Common myeloid progenitor, CD34-positive (primary cell): Measurements from ENCODE around the gene TLL1.

ENCODE experiments used
- CTCF ChIA-PET: fragments of 350-600 bp; sonication (Branson Sonifier 250); formaldehyde crosslinking; loops from one replicate; lab custom pipeline; 2021; ENCODE audit warnings: antibody characterized with exemption; lab: Charles Lee
- POLR2A ChIA-PET: fragments of 350-600 bp; sonication (Branson Sonifier 250); formaldehyde crosslinking; loops from one replicate; lab custom pipeline; 2021; ENCODE audit warnings: antibody characterized with exemption; lab: Charles Lee
- DNase-seq, 3 donors: peaks; one replicate each; pipeline versions ENCODE4 v3.0.0 to v3.0.0-alpha.2; 2013
- H3K27ac ChIP-seq, 2 experiments: 1 replicate in 1 of 2; 2 replicates in 1 of 2; pipeline ENCODE4 v1.7.0; 2013; ENCODE audit warnings: inconsistent platforms in 2 of 2, low read length in 2 of 2, mild to moderate bottlenecking in 2 of 2, low read depth in 1 of 2, moderate library complexity in 1 of 2; ENCODE audit not compliant: severe bottlenecking in 2 of 2, insufficient read depth in 1 of 2, poor library complexity in 1 of 2
- H3K27me3 ChIP-seq, 5 experiments: replicated peaks in 2 of 5; 1 replicate in 3 of 5; 2 replicates in 2 of 5; pipeline versions ENCODE4 v1.6.1 to v1.7.0; 2013; ENCODE audit warnings: low read length in 4 of 5, mild to moderate bottlenecking in 2 of 5, moderate library complexity in 2 of 5, inconsistent platforms in 1 of 5; ENCODE audit not compliant: insufficient read depth in 5 of 5, control insufficient read depth in 4 of 5
- H3K36me3 ChIP-seq, 4 experiments: 1 replicate in 2 of 4; 2 replicates in 2 of 4; pipeline versions ENCODE4 v1.6.1 to v1.7.0; 2013; ENCODE audit warnings: low read length in 3 of 4, control low read depth in 1 of 4, mild to moderate bottlenecking in 1 of 4; ENCODE audit not compliant: control insufficient read depth in 4 of 4, insufficient read depth in 4 of 4
- H3K4me1 ChIP-seq, 4 experiments: 1 replicate in 3 of 4; 2 replicates in 1 of 4; pipeline versions ENCODE4 v1.6.1 to v1.7.1; 2013; ENCODE audit warnings: low read length in 3 of 4, mild to moderate bottlenecking in 3 of 4, control low read depth in 1 of 4, inconsistent platforms in 1 of 4, moderate library complexity in 1 of 4; ENCODE audit not compliant: control insufficient read depth in 4 of 4, insufficient read depth in 4 of 4; ENCODE audit errors: control extremely low read depth in 1 of 4
- H3K4me3 ChIP-seq, 7 experiments: 1 replicate in 4 of 7; 2 replicates in 3 of 7; pipeline versions ENCODE4 v1.5.1 to v1.7.0; 2013; ENCODE audit warnings: mild to moderate bottlenecking in 7 of 7, low read length in 6 of 7, moderate library complexity in 6 of 7, inconsistent platforms in 2 of 7, low read depth in 2 of 7, control low read depth in 1 of 7; ENCODE audit not compliant: insufficient read depth in 4 of 7, control insufficient read depth in 1 of 7; ENCODE audit errors: extremely low read depth in 1 of 7
- H3K9me3 ChIP-seq, 5 experiments: 1 replicate in 4 of 5; 2 replicates in 1 of 5; pipeline versions ENCODE4 v1.6.1 to v1.7.1; 2013; ENCODE audit warnings: low read length in 4 of 5, mild to moderate bottlenecking in 2 of 5, inconsistent platforms in 1 of 5, low read depth in 1 of 5, moderate library complexity in 1 of 5; ENCODE audit not compliant: control insufficient read depth in 4 of 5, insufficient read depth in 2 of 5; ENCODE audit errors: control extremely low read depth in 1 of 5
- WGBS: methylation state at CpG from one replicate; pipeline ENCODE4 v1.1.5; 2013; ENCODE audit not compliant: insufficient coverage; 5-methylcytosine and 5-hydroxymethylcytosine counted together

TLL1 gene

DNA sequence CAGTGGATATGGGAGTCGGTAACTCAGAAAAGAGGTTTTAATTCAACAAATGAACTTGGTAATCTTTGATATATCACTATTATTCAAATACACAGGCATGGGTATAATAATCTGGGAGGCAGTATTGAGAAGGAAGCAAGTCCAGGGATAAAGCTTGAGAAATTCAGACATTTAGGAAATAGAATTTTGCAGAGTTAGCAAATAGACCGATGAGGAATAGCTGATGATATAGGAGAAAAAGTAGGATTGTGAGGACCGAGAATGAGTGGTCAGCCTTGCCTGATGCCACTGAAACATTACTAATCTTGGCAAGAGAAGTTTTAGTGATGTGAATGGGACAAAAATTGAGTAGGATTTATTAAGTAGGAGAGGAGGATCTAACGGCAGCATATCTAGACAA is 71.9 kb downstream of the TLL1 start:
- POLR2A ChIA-PET: no interaction called here
- CTCF ChIA-PET: no interaction called here
- no peak overlapping the region for H3K27ac ChIP-seq
- no peak for DNase-seq
- no peaks in the 10 kb centered on the region for H3K36me3 ChIP-seq
- H3K4me1 ChIP-seq: no peaks in the 10 kb centered on the region
- no peaks in the 10 kb centered on the region for H3K27me3 ChIP-seq
- WGBS: 100% methylated on average over 2 of the region's 4 CpGs
- no peak overlapping the region for H3K4me3 ChIP-seq
- H3K9me3 ChIP-seq: peaks cover 0 to 2% (median 0%) of the 10 kb centered on the region in 5 experiments

GRCh38 chr4:165945991-165946390 is 73.0 kb downstream of the TLL1 start:
- Histone ChIP-seq H3K27me3 (no peaks in the 10 kb centered on the region), H3K36me3 (no peaks in the 10 kb centered on the region), H3K27ac (no peak overlapping the region), H3K4me1 (no peaks in the 10 kb centered on the region), H3K9me3 (peaks cover 0 to 2% (median 0%) of the 10 kb centered on the region in 5 experiments), H3K4me3 (no peak overlapping the region)
- CTCF ChIA-PET: no interaction called here
- DNase-seq: no peak
- 60% methylated on average over 1 of the region's 3 CpGs for WGBS
- POLR2A ChIA-PET: no interaction called here

DNA sequence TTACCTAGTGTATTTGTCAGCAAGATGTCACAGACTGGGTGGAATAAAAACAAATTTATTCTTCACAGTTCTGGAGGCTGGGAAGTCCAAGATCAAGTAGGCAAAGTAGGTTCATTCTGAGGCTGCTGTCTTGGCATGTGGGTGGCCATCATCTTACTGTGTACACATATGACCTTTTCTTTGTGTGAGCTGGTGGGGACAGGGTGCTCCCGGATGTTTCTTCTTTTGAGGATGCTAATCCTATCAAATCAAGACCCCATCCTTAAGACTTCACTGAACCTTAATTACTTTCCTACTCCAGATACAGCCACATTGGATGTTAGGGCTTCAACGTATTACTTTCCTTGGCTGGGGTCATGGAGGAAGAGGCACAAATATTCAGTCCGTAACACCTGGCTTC is 74.0 kb downstream of the TLL1 start:
- no peak overlapping the region for H3K27ac ChIP-seq
- H3K4me3 ChIP-seq: no peak overlapping the region
- peaks cover 0 to 2% (median 0%) of the 10 kb centered on the region in 5 experiments for H3K9me3 ChIP-seq
- ChIA-PET POLR2A (no interaction called here), CTCF (no interaction called here)
- H3K27me3 ChIP-seq: no peaks in the 10 kb centered on the region
- no peaks in the 10 kb centered on the region for H3K4me1 ChIP-seq
- DNase-seq: no peak
- no peaks in the 10 kb centered on the region for H3K36me3 ChIP-seq
- WGBS: 83% methylated on average over 1 of the region's 3 CpGs

GRCh38 chr4:165953181-165953580 is 80.1 kb downstream of the TLL1 start:
- no peak overlapping the region for H3K27ac ChIP-seq
- WGBS: 100% methylated on average over 2 of the region's 4 CpGs
- POLR2A ChIA-PET: no interaction called here

GRCh38 chr4:165963621-165964020 is 90.6 kb downstream of the TLL1 start:
- Histone ChIP-seq H3K9me3 (peaks cover 0 to 4% (median 0%) of the 10 kb centered on the region in 5 experiments), H3K27me3 (no peaks in the 10 kb centered on the region), H3K4me3 (no peak overlapping the region), H3K27ac (no peak overlapping the region), H3K4me1 (no peaks in the 10 kb centered on the region), H3K36me3 (no peaks in the 10 kb centered on the region)
- ChIA-PET POLR2A (no interaction called here), CTCF (interaction anchor here (0.6 kb wide), 1 partner anchor 1778 kb away, joined by 3 read pairs; no protein-coding TSS in a partner anchor)
- WGBS: 90% methylated on average over 1 of the region's 2 CpGs
- DNase-seq: no peak

More at GRCh38 chr4:165953181-165953580, 80.1 kb downstream of the TLL1 start:
- CTCF ChIA-PET: no interaction called here
- H3K4me1 ChIP-seq: no peaks in the 10 kb centered on the region
- DNase-seq: no peak
- H3K36me3 ChIP-seq: no peaks in the 10 kb centered on the region
- H3K27me3 ChIP-seq: no peaks in the 10 kb centered on the region
- peaks cover 0 to 5% (median 2%) of the 10 kb centered on the region in 5 experiments for H3K9me3 ChIP-seq
- no peak overlapping the region for H3K4me3 ChIP-seq

DNA sequence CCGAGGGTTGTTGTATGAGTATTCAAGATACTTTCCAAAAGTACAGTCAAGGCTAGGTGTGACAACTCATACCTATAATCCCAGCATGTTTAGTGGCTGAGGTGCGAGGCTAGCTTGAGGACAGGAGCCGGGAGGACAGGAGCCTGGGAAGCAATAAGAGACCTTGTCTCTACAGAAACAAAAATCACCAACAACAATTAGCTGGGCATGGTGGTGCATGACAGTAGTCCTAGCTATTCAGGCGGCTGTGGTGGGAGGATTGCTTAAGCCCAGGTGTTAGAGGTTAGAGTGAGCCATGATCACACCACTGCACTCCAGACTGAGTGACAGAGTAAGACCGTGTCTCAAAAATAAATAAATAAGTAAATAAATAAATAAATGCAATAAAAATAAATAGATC is 91.6 kb downstream of the TLL1 start:
- Histone ChIP-seq H3K27me3 (no peaks in the 10 kb centered on the region), H3K36me3 (no peaks in the 10 kb centered on the region), H3K9me3 (peaks cover 0 to 4% (median 0%) of the 10 kb centered on the region in 5 experiments), H3K27ac (no peak overlapping the region), H3K4me1 (no peaks in the 10 kb centered on the region), H3K4me3 (no peak overlapping the region)
- POLR2A ChIA-PET: no interaction called here
- DNase-seq: no peak
- WGBS: 80% methylated on average over 1 of the region's 5 CpGs
- CTCF ChIA-PET: no interaction called here

- ChIA-PET POLR2A (no interaction called here), CTCF (no interaction called here)
- Histone ChIP-seq H3K27me3 (no peaks in the 10 kb centered on the region), H3K9me3 (peaks cover 0 to 4% (median 0%) of the 10 kb centered on the region in 5 experiments), H3K27ac (no peak overlapping the region), H3K4me3 (no peak overlapping the region), H3K4me1 (no peaks in the 10 kb centered on the region), H3K36me3 (no peaks in the 10 kb centered on the region)
- 100% methylated on average over 1 of the region's 2 CpGs for WGBS
- DNase-seq: no peak
Observed at GRCh38 chr4:165965503-165965902, 92.5 kb downstream of the TLL1 start.
